Inflammatory macrophage treated with lipopolysaccharide for 4 hours (primary cell): ENCODE data around the gene RBMY1B.
"Not testable (repeated sequence)": the region's sequence is repeated elsewhere in the genome, so short reads cannot be mapped to it uniquely, and the experiment has no call there.

Source experiments
- DNase-seq: peaks from one replicate; pipeline ENCODE4 v3.0.0-alpha.2; 2020

RBMY1B gene

GRCh38 chrY:21511038-21511437 lies at the start of gene RBMY1B:
TSS of gene RBMY1B (plus strand) at chrY:21511338. CDS start at chrY:21513351, 2,013 bp downstream.
- DNase-seq, result not testable (repeated sequence)

- not testable (repeated sequence) for DNase-seq
These were observed 48.2 kb upstream of the RBMY1B start for GRCh38 chrY:21462915-21463314.

- no peak for DNase-seq
These were observed 28.2 kb upstream of the RBMY1B start for GRCh38 chrY:21482967-21483366.

GRCh38 chrY:21534579-21534978 lies 23.4 kb downstream of the RBMY1B start, which contains the start of gene RBMY1A1:
TSS of gene RBMY1A1 (plus strand) at chrY:21534879. CDS start at chrY:21536892, 2,013 bp downstream.
- not testable (repeated sequence) for DNase-seq

DNA sequence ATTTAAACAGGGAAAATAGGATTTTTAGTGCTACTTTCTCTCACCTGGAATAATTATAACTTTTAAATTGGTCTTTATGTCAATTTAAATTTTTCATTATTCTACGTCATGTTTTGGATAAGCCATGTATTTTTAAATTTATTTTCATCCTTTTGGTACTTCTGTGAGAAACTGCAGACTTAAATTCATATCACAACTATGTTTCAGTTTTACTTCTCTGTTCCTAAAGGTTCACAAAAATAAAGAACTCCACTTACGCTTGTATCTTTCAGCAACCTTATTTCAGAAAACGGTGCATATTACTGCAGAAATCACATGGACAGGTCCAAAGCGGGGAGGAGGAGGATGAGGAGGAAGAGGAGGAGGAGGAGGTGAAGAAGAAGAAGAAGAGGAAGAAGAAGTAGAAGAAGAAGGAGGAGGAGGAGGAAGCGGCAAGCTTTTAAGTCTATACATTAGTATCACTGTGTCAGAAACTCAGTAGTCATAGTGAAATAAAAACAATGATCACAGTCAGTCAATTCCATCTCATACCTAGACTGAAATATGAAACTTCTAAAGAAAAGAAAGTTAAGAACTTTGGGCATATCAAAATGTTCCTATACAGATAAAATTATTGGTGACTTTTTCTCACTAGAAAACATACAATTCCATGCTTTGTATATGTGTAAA lies 48.3 kb downstream of the RBMY1B start:
- not testable (repeated sequence) for DNase-seq
